Stimulated activated CD4-positive, alpha-beta T cell treated with anti-CD3 and anti-CD28 coated beads, Interleukin-12 subunit alpha, Interleukin-12 subunit beta, amount 100 ng/mL, for 24 hours (primary cell): ENCODE data around the gene ADSS2.
A peak's percentile ranks its signal among the peaks of the same experiment; 100 is the strongest.

Experiments used
- DNase-seq, 2 experiments: peaks; one replicate each; pipeline ENCODE4 v3.0.0-alpha.2; 2020; ENCODE audit warnings: low read depth in 2 of 2

Gene ADSS2

DNA sequence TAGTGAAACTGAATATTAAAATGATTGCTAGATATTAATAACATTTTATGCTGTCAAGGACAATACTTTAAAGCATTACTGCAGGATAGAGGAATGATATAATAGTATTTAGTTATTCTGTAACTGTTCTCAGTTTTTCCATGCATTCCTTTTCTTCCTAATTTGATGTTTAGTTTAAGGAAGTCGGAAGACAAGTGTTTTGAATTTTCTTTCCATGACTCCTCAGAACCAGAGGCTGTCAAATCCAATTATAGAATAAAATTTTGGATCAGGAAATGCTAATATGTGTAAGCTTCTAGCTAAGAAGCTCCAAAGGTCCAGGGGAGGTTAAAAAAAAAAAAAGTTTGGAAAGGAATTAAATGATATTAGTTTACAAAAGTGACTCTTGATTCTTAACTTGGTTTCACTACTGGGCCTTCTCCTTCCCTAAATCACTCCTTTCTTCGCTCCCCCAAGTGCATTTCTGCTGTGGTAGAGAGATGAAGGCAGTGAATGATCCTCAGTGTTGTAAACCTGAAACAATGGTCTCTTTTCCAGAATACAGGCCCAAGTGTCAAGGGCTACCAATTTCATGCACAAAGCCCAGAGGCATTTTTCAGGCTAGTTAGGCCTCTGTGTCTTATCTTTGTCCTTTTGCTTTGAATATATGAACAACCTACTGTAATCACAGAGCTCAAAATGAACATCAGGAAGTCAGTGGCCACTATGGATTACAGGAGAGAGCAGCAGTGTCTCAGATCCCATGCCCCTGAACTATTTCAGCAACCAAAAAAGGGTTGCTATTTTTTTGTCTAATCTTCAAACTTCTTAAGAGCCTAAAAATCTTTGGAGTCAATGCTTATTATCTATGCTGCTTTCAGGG lies 6.2 kb downstream of the ADSS2 start:
- no peak for DNase-seq

DNA sequence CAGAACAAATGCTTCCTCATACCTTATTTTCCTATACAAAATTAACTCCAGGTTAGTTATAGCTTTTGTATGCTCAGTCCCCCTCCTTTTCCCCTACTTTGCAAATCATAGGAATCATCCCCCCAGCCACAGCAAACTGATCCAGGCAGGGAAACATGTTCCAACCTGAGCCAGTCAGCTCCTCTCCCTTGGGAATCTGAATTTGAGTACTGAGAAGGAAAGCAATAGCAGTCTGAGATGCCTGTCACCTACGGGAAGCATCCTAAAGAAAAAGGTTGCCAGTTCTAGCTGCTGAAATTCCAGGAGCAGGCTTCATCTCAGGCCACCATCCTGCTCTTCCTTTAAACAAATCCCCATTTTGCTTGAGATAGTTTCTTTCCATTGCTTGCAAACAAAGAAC lies 6.9 kb downstream of the ADSS2 start:
- no peak for DNase-seq

- no peak for DNase-seq
Observed at GRCh38 chr1:244442850-244443249, 8.9 kb downstream of the ADSS2 start.

DNA sequence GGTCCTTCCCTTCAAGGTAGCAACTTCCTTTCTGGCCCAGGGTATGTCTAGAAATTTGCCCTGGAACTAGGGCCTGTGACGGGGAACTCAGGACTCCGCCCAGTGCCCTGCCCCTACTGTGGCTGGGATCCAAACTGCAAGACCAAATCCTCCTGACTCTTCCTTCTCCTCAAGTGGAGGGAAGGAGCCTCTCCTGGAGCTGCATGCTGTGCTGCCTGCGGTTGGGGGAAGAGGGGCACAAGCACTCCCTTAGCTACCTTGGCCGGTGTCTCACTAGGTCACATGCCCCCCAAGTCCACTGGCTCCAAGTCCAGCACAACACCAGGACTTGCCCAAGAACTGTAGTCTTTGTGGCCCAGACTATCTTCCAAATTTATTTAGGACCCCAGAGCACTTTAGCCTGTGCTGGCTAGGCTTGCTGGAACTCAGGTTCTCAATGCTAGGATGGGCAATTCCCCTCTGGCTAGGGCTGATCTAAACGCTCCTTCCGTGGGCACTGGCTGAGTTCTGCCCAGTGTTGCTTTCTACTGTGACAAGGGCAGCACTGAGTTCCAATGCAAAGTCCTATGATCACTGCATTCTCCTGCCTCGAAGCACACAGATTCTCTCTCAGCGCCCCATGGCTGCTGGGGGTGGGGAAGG lies 12.2 kb downstream of the ADSS2 start:
- no peak for DNase-seq

DNA sequence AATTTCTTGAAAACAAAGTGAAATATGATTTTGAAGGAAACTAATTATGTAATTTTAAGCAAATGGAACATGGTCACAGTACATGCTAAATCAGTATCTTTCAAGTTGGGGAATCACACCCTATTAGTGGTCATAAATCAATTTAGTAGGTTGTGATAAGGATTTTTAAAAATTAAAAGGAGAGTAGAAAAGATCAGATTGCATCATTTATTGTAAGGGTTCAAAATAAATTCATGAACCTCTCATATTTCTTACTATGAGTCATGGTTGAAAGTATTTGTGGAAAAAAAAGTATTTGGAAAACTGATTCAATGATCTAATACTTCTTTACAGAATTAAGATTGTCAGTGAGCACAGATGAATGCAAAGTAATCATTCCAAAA lies 14.6 kb downstream of the ADSS2 start:
- no peak for DNase-seq

DNA sequence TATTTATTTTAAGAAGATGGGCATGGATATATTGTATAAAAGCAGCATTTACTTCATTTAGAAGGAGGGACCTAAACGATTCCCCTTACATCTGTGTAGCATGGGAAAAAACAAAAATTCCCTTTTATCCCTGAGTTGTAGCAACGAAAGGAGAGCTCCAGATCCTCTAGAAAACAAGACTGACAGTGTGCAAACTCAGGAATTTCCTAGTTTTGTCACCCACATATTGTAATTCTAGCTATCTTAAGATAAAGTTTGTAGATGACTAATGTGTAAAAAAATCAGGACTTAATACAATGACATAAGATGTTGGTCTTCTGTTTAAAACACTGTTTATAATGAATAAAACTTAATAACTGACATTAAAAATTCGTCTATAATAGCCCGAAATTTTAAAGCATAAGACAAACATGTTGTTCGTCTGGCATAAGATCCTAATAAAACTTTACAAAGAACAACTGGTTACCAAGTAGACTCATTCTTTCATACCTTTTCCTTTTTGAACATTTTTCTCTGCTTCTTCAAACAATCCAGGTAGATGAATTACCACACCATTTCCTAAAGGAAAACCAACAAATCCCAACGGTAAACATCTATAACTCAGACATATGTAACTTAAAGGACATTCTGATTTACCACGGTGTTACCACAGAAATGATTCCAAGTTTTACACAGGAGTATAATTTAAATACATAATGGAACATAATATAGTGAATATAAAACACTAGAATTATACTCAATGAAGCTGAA lies 15.2 kb downstream of the ADSS2 start:
- DNase-seq: no peak

- peak in 1 of 2 experiments; percentile 23 for DNase-seq
Observed at GRCh38 chr1:244435562-244436205, 16.0 kb downstream of the ADSS2 start.

DNA sequence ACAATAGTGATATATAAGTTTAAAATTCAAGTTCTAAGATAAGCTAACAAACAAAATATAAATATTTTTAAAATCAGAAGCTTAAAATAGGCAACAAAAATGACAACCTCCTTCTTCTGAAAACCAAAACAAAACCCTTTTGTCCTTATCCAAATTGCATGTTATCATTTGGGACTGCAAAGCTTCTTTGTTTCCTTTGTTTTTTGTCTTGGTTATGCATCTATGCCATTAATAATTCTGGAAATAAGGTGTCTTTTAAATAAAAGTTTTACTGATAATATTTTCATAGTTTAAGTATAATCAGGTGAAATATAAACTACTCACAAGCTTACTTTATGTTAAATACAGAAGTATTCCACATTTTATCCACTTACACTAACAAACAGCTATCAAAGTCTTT lies 20.5 kb downstream of the ADSS2 start:
- DNase-seq: no peak

DNA sequence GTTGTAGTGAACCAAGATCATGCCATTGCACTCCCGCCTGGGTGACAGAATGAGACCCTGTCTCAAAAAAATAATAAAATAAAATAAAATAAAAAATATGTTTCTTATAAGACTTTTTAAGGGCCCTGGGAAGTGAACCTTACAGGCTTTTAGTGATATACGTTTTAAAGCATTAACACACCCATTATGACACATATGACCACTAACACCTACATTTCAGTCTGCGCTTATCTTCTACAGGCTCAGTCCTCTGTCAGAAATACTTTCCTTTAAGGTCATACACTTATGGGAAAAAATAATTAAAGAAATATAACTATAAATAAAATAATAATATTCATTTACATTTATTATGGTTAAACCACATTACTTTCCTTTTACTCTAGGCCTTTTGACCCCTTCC lies 21.9 kb downstream of the ADSS2 start:
- no peak for DNase-seq

GRCh38 chr1:244427647-244428046 lies 24.1 kb downstream of the ADSS2 start:
- DNase-seq: no peak

DNA sequence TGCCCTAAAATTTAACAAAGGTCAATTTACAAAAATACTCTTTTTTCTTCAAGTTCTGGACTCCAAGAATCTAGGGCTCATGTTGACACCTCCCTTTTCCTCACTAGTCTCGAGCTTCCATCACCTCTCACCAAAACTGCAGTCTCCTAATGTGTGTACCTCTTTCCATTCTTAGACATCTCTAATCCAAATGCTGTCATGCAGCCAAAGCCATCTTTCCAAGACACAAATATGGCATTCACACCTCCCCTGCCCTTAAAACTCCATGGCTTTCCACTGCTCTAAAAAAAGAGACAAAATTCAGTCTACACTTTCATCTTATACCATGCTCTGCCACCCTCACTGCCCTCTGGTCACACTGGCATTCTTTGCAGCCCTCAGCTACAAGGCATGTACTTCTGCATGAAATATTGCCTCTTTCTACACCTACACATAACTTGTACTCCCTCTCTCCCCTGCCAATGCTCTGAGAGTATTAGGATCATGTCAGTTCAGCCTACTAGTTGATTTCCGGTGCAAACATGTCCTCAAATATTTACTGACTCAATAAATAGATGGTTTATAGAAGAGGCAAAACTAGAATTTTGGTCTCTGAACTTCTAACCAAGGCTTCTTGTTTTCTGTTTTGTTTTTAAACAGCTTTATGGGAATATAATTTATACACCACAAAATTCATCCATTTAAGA lies 26.9 kb downstream of the ADSS2 start:
- DNase-seq: no peak

DNA sequence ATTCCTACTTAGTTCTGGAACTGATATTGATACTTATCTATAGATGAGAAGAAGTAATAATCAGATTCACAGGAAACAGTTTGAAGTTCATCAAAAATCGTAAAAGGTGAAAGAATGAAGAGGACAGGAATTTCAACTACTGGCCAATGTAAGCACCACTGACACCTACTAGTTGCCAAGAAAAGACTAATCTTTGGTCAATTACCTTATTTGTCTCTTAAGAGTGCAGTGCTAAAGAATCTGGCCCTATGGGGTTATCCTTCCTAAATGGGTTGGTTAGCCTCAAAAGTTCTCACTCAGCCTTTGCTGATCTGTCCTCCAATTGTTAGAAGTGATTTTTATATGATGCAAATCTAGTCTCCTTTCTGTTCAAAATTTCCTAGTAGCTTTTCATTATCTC lies 29.5 kb downstream of the ADSS2 start:
- no peak for DNase-seq

GRCh38 chr1:244419024-244419423 lies 32.7 kb downstream of the ADSS2 start:
- no peak for DNase-seq

DNA sequence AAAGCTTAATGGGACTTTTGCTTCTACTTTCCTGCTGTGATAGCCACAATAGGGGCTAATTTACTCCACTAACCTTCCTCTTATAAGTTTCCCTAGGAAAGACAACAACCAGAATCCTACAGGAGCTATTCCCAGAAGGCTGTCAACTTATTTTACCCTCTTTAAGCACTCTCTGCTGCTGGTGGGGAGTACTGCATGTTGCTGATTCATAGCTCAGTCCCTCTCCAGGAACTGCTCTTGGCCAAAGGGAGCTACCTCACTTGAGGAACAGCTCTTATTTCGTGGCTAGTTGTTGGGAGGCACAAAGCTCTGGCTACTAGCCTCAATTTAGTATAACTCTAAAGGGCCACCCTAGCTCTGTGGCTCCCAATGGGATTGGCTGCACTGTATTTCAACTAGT lies 37.2 kb downstream of the ADSS2 start:
- no peak for DNase-seq

- DNase-seq: no peak
Observed at GRCh38 chr1:244413736-244414135, 38.0 kb downstream of the ADSS2 start.

- no peak for DNase-seq
Observed at GRCh38 chr1:244412176-244412575, 39.5 kb downstream of the ADSS2 start.

- DNase-seq: no peak
Observed at GRCh38 chr1:244409701-244410100, 42.0 kb downstream of the ADSS2 start.

GRCh38 chr1:244406337-244406736 lies 45.4 kb downstream of the ADSS2 start:
- no peak for DNase-seq

- DNase-seq: no peak
Observed at GRCh38 chr1:244405856-244406255, 45.9 kb downstream of the ADSS2 start.

- no peak for DNase-seq
Observed at GRCh38 chr1:244403431-244403830, 48.3 kb downstream of the ADSS2 start.

DNA sequence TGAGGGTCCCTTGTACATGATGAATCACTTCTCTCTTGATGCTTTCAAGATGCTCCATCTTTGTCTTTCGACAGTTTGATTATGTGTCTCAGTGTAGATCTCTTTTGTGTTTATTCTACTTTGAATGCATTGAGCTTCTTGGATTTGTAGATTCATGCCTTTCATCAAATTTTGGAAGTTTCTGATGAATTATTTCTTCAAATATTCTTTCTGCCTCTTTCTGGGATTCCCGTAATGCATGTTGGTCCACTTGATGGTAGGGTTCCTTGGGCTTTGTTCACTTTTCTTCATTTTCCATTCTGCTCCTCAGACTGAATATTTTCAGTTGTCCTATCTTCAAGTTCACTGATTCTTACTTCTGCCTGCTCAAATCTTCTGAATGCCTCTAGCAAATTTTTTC lies 50.7 kb downstream of the ADSS2 start:
- DNase-seq: no peak

GRCh38 chr1:244397131-244397530 lies 54.6 kb downstream of the ADSS2 start:
- DNase-seq: no peak
